Adipose tissue (tissue), 3 donors: ENCODE measurements around the gene TMEM255B. TPM values are rescaled to one million over a fixed set of nuclear protein-coding genes. Genes with fewer than 3 reads are reported as not detected.
"Not testable (repeated sequence)": the region's sequence is repeated elsewhere in the genome, so short reads cannot be mapped to it uniquely, and the experiment has no call there.

ENCODE experiments used
- H3K27ac ChIP-seq: one replicate; pipeline ENCODE4 v1.5.1; 2013; ENCODE audit warnings: low read depth, low read length
- WGBS, 3 donors: extraction: QIAGEN DNeasy Blood & Tissue Kit; methylation state at CpG; one replicate each; pipeline ENCODE4 v1.1.7; 2013; 5-methylcytosine and 5-hydroxymethylcytosine counted together
- polyA plus RNA-seq, 3 donors: library from polyadenylated mRNA; stranded (reverse); fragments of 200-250 nt; gene quantifications; one replicate each; pipeline ENCODE4 v1.2.3, GENCODE V29; 2013
- donor health status: healthy with polysubstance abuse.
- donor health status: Bipolar disorder and iron deficiency.
- donor health status: healthy.

TMEM255B gene
- 10 to 100 TPM in 2 of 3 donors, 1 to 10 TPM in 1; 3.9 to 24.7 (median 14.2) TPM for polyA plus RNA-seq

DNA sequence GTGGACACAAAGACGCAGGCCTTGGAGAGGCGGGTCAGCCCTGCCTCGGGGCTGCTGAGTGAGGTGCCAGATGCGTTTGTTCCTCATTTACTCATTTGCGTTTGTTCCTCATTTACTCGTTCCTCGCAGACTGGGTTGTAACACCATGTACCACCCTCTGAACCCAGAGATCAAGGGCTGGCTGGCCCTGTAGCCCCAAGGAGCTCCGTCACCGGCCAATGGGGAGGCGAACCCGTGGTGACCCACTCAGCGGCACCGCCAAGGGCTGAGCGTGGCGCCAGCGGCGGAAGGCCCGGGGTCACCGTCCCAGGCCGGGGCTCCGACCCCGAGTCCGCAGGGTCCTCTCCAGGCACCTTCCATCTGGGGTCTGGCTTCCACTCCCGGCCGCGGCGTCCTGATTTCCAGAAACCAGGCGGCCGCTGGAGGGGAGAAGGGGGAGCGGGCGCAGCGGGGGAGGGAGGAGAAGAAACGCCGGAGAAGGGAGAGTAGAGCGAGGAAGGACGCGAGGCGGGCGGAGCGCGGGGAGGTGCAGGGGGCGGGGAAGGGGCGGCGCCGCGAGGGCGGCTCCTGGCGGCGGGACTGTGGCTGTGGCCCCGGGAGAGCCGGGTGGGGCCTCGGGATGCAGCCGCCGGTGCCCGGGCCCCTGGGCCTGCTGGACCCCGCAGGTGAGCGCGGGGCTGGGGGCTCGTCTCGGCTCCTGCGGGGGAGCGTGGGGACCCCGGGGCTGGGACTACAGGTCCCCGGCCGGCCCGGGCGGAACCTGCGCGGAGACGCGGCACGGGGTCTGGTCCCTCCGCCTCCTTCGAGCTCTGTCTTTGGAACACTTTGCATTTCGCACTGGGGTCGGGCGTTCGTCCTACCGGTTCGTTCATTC is at the start of gene TMEM255B:
TSS of gene TMEM255B (plus strand) at position 576 of the 874 bp plus-strand sequence. CDS start at position 620, 44 bp downstream.
- WGBS, 3 donors, result 1% methylated on average over 60 to 80 of the region's 80 CpGs
- H3K27ac ChIP-seq, result no peak within 1 kb of the TSS

DNA sequence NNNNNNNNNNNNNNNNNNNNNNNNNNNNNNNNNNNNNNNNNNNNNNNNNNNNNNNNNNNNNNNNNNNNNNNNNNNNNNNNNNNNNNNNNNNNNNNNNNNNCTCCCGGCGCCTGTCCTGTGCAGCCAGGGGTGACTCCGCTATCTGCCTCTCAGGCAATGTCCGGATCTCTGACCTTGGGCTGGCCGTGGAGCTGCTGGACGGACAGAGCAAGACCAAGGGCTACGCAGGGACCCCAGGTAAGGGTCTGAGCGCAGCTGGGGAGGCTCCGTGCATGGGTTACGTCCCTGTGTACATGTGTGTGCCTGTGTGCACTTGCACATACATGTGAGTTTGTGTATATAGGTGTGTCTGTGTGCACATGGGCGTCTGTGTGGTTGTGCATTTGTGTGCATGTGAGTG is 36.1 kb upstream of the TMEM255B start:
- WGBS, 3 donors, result 46 to 63% (median 59%) methylated on average over 9 of the region's 11 CpGs

DNA sequence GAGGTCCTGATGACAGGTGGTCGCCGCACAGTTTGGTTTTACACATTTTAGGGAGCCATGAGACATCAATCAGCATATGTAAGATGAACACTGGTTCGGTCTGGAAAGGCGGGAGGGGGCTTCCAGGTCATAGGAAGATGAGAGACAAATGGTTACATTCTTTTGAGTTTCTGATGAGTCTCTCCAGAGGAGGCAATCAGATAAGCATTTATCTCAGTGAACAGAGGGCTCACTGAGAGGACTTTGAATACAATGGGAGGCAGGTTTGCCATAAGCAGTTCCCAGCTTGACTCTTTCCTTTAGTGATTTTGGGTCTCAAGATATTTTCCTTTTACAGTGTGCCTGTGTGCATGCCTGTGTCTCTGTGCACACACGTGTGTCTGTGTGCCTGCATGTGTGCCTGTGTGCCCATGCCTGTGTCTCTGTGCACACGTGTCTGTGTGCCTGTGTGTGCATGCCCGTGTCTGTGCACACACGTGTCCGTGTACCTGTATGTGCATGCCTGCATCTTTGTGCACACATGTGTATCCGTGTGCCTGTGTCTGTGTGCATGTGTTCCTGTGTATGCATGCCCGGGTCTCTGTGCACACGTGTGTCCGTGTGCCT is 35.5 kb upstream of the TMEM255B start:
- no peak overlapping the region for H3K27ac ChIP-seq
- 72 to 80% (median 79%) methylated on average over 13 of the region's 13 CpGs for WGBS, 3 donors

More for the DNA sequence above, 36.1 kb upstream of the TMEM255B start:
- no peak overlapping the region for H3K27ac ChIP-seq

DNA sequence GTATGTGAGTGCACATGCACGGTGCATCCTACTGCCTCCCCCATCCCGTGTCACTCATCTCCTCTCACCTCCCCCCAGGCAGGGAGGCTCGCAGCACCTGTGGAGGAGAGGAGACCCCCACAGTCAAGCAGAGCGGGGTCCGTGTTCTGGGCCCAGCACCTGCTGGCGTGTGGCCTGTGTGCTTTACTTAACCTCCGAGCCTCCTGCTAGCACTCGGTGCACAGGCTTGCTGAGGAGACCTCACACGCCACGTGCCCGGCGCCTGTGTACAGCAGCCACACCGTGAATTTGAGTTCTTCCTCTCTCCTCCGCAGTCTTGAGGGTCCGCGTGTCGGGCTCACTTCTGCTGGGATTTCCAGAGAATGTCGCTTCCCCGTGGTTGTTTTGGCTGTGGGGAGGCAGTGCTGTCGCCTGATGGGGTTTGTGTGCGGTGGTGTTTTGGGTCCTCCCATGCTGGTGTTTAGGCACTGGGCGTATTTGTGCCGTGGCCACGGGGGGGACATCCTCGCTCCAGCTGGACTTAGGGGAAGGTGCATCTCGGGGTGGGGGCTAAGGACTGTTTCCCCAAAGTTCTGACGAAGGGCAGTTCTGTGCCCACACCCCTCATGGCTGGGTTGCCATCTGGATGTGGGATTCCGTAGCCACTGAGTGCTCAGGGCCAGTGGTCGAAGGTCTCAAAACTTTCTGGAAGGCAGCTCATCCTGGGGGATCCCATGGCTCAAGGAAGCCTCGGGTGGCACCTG is 34.8 kb upstream of the TMEM255B start:
- 70 to 80% (median 75%) methylated on average over 30 of the region's 30 CpGs for WGBS, 3 donors
- H3K27ac ChIP-seq, result no peak overlapping the region

DNA sequence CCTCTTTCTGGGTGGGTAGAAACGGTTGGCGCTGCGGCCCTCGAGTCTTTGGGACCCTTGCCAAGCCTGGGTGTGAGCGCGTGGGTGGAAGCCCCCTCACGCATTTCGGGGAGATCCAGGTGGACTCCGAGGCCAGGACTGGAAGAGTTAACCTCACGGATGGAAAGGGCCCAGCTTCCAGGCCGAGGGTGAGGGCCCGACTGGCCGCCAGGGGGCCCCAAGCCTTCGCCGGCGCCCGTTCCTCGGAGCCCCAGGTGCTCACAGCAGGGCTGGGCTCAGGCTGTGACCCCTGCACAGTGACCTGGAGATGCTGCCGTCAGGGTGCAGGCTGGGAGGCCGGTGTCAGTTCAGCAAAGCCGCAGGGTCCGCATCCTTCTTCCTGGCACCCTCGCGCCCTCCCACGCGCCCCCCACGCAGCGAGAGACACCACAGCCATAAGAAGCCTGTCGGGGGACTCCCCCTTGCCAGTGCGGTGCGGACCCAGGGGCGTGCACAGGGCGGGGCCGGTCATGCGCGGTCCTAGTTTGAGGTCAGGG is 34.2 kb upstream of the TMEM255B start:
- no peak overlapping the region for H3K27ac ChIP-seq
- 3 to 5% (median 4%) methylated on average over 24 to 36 of the region's 36 CpGs for WGBS, 3 donors

DNA sequence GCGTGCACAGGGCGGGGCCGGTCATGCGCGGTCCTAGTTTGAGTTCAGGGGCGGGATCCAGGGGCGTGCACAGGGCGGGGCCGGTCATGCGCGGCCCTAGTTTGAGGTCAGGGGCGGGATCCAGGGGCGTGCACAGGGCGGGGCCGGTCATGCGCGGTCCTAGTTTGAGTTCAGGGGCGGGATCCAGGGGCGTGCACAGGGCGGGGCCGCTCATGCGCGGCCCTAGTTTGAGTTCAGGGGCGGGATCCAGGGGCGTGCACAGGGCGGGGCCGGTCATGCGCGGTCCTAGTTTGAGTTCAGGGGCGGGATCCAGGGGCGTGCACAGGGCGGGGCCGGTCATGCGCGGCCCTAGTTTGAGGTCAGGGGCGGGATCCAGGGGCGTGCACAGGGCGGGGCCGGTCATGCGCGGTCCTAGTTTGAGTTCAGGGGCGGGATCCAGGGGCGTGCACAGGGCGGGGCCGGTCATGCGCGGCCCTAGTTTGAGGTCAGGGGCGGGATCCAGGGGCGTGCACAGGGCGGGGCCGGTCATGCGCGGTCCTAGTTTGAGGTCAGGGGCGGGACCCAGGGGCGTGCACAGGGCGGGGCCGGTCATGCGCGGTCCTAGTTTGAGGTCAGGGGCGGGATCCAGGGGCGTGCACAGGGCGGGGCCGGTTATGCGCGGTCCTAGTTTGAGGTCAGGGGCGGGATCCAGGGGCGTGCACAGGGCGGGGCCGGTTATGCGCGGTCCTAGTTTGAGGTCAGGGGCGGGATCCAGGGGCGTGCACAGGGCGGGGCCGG is 33.5 kb upstream of the TMEM255B start:
- H3K27ac ChIP-seq, result not testable (repeated sequence)

DNA sequence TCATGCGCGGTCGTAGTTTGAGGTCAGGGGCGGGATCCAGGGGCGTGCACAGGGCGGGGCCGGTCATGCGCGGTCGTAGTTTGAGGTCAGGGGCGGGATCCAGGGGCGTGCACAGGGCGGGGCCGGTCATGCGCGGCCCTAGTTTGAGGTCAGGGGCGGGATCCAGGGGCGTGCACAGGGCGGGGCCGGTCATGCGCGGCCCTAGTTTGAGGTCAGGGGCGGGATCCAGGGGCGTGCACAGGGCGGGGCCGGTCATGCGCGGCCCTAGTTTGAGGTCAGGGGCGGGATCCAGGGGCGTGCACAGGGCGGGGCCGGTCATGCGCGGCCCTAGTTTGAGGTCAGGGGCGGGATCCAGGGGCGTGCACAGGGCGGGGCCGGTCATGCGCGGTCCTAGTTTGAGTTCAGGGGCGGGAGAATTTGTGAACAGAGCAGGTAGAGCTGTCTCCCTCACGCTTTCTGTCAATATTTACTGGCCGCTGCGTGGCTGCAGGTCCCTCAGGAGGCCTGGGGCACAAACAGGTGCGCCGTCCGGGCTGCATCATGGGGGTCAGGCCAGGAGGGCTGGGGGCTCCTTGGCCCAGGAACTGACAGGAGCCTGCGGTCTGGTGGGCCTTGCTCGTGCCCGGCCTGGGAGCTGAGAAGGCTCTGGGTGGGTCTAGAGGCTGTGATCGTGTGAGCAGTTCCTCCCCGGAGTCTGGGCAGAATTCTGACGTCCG is 32.8 kb upstream of the TMEM255B start:
- not testable (repeated sequence) for H3K27ac ChIP-seq
- WGBS, 3 donors, result 35 to 39% (median 35%) methylated on average over 17 to 36 of the region's 54 CpGs

More for the DNA sequence above, 33.5 kb upstream of the TMEM255B start:
- 1 to 13% (median 3%) methylated on average over 3 to 35 of the region's 75 CpGs for WGBS, 3 donors

DNA sequence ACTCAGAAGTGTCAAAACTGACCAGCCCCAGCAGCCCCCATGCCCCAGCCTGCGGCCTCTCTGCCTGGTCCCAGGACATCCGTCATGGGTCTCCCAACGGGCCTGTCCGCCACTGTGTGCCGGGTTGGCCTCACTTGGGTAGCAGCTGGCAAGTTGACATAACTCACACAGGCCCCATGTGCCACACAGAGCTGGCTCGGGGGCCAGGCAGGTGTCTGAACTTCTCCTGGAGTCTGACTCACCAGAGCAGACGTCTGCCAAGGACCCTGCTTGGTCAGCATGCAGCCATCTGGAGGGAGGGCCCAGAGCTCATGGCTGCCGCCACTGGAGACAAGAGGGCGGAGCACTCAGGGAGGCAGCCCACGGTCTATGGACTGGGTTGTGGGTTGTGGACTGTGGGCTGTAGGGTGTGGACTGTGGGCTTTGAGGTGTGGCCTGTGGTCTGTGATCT is 32.0 kb upstream of the TMEM255B start:
- whole genome bisulfite sequencing, 3 donors, result 71 to 89% (median 81%) methylated on average over 10 of the region's 10 CpGs
- no peak overlapping the region for H3K27ac ChIP-seq

DNA sequence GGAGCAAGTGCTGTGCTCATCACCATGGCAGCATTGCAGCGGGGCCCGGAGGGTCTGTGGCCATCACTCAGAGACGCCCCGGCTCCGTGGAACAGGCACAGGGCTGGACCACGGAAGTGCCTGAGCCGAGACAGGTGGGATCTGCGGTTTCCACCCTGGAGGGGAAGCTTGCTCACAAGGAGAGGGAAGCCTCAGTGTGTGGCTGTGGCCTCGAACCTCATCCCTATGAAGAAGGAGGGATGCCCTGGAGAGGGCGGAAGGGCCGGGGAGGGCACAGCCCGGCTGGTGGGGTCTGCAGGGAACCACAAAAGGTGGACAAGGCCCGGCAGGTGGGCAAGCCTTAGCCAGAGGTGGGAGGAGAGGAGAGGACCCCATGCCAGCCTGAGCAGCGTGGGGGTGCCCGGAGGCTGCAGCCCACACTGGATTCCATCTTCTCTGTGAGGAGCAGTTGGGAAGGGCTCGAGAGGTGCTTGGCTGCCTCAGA is 30.4 kb upstream of the TMEM255B start:
- 93 to 96% (median 95%) methylated on average over 16 of the region's 16 CpGs for WGBS, 3 donors
- no peak overlapping the region for H3K27ac ChIP-seq

DNA sequence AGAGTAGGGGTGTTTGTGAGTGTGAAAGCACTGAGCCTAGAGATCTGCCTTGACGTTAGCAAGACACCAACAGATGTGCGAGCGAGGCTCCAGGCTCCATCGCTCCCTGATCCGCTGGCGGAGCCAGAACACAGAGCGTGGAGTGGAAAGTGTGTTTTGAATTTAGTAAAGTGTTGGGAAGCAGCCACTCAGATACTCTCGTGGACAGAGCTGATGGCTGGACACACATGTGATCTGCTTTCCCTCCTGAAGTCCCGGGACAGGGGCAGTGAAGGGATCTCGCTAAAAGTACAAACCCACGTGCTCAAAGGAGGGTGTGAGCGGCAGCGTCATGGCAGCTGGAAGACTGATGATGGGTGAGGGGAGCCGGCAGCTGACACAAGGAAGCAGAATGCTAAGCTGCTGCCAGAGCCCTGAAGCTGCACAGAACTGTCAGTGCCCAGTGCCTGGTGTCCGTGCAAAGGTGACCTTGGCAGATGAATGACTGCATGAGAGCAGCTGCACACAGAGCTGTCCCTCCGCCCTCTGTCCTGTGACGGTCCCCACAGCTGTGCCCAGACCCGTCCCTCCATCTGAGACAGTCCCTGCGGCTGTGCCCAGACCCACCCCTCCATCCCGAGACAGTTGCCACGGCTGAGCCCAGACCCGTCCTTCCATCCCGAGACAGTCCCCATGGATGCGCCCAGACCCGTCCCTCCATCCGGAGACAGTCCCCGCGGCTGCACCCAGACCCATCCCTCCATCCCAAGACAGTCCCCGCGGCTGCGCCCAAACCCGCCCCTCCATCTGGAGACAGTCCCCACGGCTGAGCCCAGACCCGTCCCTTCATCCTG is 29.6 kb upstream of the TMEM255B start:
- WGBS, 3 donors, result 33 to 69% (median 47%) methylated on average over 34 of the region's 34 CpGs
- H3K27ac ChIP-seq, result no peak overlapping the region

DNA sequence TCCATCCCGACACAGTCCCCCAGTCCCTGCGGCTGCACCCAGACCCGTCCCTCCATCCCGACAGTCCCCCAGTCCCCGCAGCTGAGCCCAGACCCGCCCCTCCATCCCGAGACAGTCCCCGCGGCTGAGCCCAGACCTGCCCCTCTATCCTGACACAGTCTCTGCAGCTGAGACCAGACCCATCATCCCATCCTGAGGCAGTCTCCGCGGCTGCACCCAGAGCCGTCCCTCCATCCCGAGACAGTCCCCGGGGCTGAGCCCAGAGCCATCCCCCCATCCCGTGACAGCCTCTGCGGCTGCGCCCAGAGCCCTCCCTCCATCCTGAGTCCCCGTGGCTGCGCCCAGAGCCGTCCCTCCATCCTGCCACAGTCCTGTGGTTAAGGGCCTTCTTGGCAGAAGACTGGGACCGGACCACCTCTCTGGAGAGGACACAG is 28.8 kb upstream of the TMEM255B start:
- WGBS, 3 donors, result 30 to 67% (median 54%) methylated on average over 20 to 21 of the region's 21 CpGs
- no peak overlapping the region for H3K27ac ChIP-seq

DNA sequence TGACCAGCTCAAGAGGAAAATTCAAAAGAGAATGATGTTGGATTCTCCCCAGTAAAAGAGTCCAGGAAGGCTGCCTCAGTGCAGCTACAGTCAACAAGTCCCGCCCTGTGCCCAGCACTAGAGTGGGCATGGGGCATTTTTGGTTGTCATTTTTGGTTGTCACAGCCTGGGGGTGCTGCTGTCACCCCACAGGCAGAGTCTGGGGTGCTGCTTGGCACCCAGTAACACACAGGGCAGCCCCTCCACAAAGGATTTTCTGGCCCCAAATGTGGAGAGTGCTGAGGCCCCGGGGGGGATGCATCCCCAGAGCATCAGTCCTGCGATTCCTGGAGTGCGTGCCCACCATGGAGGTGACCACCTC is 28.2 kb upstream of the TMEM255B start:
- 85 to 98% (median 94%) methylated on average over 4 of the region's 4 CpGs for WGBS, 3 donors
- no peak overlapping the region for H3K27ac ChIP-seq

DNA sequence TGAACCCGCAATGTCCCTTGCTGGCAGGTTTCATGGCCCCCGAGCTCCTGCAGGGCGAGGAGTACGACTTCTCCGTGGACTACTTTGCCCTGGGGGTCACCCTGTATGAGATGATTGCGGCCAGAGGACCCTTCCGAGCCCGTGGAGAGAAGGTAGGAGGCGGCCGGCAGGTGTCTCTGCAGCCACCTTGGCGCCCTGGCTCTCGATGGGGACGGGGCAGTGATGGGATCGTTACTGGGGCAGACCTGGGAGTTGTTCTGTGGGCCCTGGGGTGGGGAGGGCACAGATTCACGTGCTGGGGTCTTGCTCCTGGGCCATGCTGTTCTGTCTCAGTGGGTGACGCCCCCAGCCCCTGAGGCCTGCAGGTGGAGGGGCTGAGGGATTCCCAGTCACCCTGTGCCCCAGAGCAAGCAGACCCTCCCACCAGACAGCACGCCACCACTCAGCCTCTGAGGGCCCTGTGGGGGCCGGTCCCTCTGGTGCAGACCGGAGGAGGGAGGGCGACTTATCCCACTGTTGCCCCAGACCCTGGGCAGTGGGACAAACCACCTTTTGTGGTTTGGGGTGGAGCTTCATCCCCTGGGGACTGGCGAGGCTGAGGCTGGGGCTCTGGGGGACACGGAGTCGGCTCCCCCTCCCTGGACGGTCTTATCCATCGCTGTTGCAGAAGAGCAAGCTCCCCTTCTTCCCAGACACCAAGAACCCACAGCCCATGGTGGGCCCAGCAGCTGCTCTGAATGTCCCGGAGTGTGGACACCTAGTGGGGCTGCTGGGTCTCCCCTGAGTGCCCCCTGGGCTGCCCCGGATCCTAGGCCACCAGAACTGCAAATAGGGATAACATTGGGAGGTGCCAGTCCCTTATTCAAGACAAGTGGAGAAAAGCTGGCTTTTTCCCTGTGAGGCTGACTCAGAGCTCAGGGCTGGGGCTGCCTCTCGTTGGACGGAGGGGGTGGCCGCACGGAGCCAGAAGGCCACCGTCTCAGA is 27.5 kb upstream of the TMEM255B start:
- H3K27ac ChIP-seq, result no peak overlapping the region
- WGBS, 3 donors, result 70 to 82% (median 78%) methylated on average over 26 to 32 of the region's 32 CpGs

DNA sequence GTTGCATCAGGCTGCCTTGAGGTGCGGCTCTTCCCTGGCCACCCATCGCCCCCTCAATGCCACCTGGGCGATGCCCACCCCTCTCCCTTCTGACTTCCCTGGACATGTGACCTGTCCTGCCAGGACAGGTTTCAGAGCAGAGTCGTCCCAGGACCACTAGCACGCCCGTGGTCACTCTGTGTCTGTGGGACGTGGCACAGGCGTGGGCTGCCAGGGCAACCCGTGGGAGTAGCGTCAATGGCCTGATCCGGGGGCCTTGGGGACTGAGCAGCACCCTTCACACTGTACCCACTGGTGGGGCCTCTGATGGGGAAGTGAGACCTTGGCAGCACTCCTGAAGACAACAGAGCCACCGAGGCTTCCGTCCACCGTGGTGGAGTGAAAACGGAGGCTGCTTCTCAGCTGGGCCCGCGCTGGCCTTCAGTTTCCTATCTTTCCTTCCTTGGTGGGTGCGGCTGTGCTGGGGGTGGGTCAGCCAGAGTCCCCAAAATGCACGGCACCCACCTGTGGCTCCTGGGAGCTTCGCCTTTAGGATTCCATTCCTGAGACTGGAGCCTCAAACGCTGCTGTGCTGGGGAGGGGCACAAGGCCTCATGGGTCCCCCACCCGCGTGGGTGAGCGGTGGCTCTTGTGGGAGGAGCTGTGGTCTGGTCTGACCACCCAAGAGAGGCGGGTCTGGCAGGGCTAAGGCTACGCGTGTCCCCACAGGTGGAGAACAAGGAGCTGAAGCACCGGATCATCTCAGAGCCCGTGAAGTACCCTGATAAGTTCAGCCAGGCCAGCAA is 26.7 kb upstream of the TMEM255B start:
- 64 to 71% (median 67%) methylated on average over 29 of the region's 29 CpGs for WGBS, 3 donors
- no peak overlapping the region for H3K27ac ChIP-seq
